Measurements from ENCODE around the gene CALML6.

Gene CALML6

DNA sequence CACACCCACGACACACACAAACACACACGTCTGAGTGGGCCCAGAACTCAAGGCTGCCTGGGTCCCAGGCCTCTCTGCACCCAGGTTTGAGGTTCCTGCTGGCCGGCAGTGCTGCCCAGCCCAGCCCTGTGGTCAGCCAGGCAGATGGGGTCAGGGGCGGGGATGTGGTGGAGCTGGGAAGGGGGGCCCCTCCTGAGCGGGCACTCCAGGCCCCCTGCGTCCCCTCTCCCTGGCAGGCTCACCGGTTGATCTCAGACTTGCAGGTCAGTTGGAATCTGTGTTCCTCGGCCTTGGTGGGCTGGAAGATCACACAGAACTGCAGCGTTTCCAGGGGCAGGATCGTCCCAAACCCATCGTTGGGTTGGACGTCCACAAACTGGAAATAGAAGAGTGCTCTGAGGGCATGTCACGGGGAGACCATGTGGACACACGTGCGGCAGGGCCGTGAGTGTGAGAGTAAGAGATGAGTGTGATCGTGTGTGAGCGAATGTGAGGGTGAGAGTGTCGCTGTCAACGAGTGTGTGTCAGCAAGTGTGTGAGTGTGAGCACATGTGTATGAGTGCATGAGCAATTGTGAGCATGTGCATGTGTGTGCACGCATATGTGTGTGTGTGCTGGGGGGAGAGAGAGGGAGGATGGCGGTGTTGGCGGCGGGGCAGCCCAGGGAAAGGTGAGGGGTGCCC lies 23.7 kb downstream of the CALML6 start:
- H3K4me1 Mint-ChIP-seq (ENCODE audit: low read depth) = no peaks in the 10 kb centered on the region
- H3K9me3 Mint-ChIP-seq = peaks cover 6% of the 10 kb centered on the region
- no peak overlapping the region for H3K27ac Mint-ChIP-seq
- H3K27me3 Mint-ChIP-seq = peaks cover 4% of the 10 kb centered on the region
- H3K36me3 Mint-ChIP-seq (ENCODE audit: low read depth) = no peaks in the 10 kb centered on the region
- H3K4me3 Mint-ChIP-seq = no peak overlapping the region

- Mint-ChIP-seq H3K4me3 (no peak overlapping the region), H3K27me3 (peaks cover 4% of the 10 kb centered on the region), H3K9me3 (no peaks in the 10 kb centered on the region), H3K4me1 (ENCODE audit: low read depth) (no peaks in the 10 kb centered on the region), H3K27ac (no peak overlapping the region), H3K36me3 (ENCODE audit: low read depth) (no peaks in the 10 kb centered on the region)
These were observed 24.4 kb downstream of the CALML6 start for GRCh38 chr1:1939296-1940122.

DNA sequence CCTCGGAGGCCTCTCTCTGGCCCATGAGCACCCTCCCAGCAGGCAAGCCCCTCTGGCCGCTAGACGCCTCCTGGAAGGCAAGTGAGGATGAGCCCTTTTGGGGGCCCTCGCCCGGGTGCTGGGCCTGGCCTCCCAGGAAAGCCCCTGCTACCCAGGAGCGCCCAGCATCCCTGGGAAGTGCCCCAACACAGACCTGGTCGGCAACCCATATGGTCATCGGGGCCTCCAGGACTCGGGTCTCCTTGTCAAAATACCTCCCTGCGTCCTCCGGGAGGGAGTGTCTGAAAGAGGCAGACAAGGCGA lies 25.0 kb downstream of the CALML6 start:
- Mint-ChIP-seq H3K27ac (no peak overlapping the region), H3K4me3 (no peak overlapping the region), H3K4me1 (ENCODE audit: low read depth) (no peaks in the 10 kb centered on the region), H3K27me3 (peaks cover 4% of the 10 kb centered on the region), H3K36me3 (ENCODE audit: low read depth) (no peaks in the 10 kb centered on the region), H3K9me3 (no peaks in the 10 kb centered on the region)

DNA sequence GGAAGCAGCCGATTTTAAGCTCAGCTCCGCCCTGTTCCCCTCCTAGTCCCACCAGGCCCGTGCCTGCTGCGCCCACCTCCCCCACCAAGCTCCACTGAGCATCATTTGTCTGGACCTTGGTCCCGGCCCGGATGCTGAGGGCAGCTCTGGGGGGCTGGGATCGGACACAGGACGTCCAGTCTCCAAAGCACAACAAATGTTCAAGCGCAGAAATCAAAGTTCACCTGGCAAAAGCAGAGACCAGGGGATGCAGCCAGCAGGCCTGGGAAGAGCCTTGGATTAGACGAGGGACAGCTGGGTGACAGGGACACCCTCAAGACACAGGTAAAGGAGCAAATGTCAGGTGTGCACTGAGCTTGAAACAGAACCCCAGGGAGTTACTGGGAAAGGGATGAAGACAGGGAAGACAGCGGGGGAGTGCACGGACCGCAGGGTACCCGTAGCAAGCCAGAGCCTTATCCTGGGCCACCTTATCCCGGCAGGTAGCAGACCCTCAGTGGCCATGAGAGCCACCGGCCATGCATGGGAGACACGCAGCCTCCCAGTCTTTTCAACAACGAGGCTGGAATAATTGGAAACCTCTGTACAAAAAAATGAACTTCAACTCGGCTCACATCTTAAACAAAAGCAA lies 26.3 kb downstream of the CALML6 start:
- Mint-ChIP-seq H3K9me3 (no peaks in the 10 kb centered on the region), H3K36me3 (ENCODE audit: low read depth) (no peaks in the 10 kb centered on the region), H3K27ac (no peak overlapping the region), H3K4me1 (ENCODE audit: low read depth) (no peaks in the 10 kb centered on the region), H3K27me3 (no peaks in the 10 kb centered on the region), H3K4me3 (no peak overlapping the region)

DNA sequence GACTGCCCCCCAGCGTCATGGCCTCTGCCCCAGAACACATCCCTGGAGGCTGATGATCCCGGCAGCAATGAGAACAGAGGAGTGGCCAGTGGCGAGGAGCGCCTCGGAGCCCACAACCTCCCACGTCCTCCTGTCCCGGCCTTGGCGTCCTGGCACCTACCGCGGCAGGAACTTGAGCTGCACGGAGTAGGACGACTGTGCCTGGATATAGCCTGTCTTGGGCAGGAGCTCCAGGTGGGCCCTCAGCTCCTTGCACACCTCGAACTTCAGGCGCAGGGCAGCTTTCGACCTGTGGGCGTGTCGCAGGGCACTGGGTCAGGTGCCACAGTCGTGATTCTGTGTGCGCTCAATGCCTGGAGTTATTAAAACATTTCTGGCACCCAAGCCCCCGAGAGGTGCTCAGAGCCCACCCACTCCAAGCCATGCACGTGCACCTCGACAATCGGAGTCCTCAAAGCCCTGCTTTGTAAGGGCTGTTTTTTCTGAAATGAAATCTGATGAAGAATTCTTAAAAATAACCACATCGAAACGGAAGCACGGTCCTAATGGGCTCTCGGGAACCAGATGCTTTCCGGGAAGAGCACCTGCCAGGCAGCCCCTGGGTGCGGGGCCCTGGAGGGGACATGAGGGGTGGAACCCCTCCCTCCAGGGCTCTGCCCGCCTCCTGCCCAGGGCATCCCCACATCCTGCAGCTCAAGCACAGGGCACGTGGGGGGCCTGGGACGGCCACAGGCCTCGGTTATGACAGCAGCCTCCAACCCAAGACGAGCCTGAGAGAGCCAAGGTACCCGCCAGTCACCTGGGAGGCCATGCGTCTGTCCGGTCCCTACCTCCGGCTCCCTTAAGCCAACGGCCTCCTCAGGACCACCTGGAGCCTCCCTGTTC lies 27.1 kb downstream of the CALML6 start:
- H3K27me3 Mint-ChIP-seq = no peaks in the 10 kb centered on the region
- H3K36me3 Mint-ChIP-seq (ENCODE audit: low read depth) = no peaks in the 10 kb centered on the region
- no peaks in the 10 kb centered on the region for H3K9me3 Mint-ChIP-seq
- H3K27ac Mint-ChIP-seq = no peak overlapping the region
- no peaks in the 10 kb centered on the region for H3K4me1 Mint-ChIP-seq (ENCODE audit: low read depth)
- no peak overlapping the region for H3K4me3 Mint-ChIP-seq

DNA sequence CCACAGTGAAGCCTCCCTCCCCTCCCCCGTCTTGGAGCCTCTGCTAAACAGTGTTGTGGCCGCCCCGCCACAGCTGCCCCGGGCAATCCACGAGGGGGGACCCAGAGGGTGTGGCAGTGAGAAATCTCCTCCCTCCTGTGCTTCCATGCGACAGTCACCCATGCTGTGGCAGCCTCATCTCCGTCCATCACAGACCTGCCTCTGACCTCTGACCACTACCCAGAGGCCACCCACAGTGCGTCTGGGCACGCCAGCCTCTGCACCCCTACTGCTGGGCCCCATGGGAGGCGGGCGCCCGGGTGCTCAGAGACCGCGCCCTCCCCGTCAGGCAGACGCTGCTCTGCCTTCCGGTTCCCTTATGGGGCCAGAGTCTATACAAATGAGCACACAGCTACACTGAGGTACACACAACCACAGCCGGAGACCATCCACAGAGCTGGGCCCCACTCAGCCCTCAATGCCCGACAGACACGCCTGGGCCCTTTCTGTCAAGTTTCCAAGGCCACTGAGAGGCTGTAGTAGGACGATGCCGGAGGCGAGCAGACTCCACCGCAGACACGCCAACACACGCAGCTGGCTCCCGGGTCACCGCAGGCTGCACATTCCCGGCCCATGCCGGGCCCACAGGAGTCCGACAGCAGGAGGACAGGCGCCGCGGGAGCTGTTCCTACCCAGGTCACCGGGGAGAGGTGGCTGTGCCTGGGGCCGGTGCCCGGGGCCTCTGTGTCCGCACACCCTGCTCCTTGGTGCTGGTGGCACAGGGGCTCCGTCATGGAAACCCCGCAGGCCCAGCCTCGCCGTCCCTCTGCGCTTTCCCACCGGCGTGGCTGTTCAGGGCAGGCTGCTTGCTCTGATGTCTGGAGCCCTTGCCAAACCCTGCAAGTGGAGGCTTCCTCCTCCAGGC lies 27.9 kb downstream of the CALML6 start:
- Mint-ChIP-seq H3K4me1 (ENCODE audit: low read depth) (no peaks in the 10 kb centered on the region), H3K9me3 (no peaks in the 10 kb centered on the region), H3K4me3 (no peak overlapping the region), H3K27ac (no peak overlapping the region), H3K36me3 (ENCODE audit: low read depth) (no peaks in the 10 kb centered on the region), H3K27me3 (no peaks in the 10 kb centered on the region)

- no peaks in the 10 kb centered on the region for H3K9me3 Mint-ChIP-seq
- H3K27me3 Mint-ChIP-seq = no peaks in the 10 kb centered on the region
- no peaks in the 10 kb centered on the region for H3K4me1 Mint-ChIP-seq (ENCODE audit: low read depth)
- peak overlapping the region; percentile 63 for H3K27ac Mint-ChIP-seq
- H3K4me3 Mint-ChIP-seq = no peak overlapping the region
- no peaks in the 10 kb centered on the region for H3K36me3 Mint-ChIP-seq (ENCODE audit: low read depth)
These were observed 28.9 kb downstream of the CALML6 start for GRCh38 chr1:1943834-1944570.

GRCh38 chr1:1945782-1946393 lies 30.8 kb downstream of the CALML6 start:
- Mint-ChIP-seq H3K4me1 (ENCODE audit: low read depth) (no peaks in the 10 kb centered on the region), H3K27ac (no peak overlapping the region), H3K36me3 (ENCODE audit: low read depth) (no peaks in the 10 kb centered on the region), H3K4me3 (no peak overlapping the region), H3K9me3 (peaks cover 4% of the 10 kb centered on the region), H3K27me3 (peaks cover 6% of the 10 kb centered on the region)

GRCh38 chr1:1946540-1946939 lies 31.5 kb downstream of the CALML6 start:
- Mint-ChIP-seq H3K27me3 (peaks cover 12% of the 10 kb centered on the region), H3K27ac (no peak overlapping the region), H3K36me3 (ENCODE audit: low read depth) (no peaks in the 10 kb centered on the region), H3K9me3 (peaks cover 10% of the 10 kb centered on the region), H3K4me1 (ENCODE audit: low read depth) (no peaks in the 10 kb centered on the region), H3K4me3 (no peak overlapping the region)

GRCh38 chr1:1947493-1947892 lies 32.4 kb downstream of the CALML6 start:
- no peak overlapping the region for H3K4me3 Mint-ChIP-seq

DNA sequence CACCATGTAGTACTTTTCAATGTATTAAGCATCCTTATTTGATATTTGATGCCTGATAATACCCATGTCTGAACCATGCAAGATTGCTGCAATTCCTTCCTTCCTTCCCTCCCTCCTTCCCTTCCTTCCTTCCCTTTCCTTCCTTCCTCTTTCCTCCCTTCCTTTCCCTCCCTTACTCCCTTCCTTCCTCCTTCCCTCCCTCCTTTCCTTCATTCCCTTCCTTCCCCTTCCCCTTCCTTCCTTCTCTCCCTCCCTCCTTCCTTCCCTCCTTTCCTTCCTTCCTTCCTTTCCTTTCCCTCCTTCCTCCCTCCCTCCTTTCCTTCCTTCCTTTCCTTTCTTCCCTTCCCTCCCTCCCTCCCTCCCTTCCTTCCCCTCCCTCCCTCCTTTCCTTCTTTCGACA lies 33.7 kb downstream of the CALML6 start:
- H3K27ac Mint-ChIP-seq = no peak overlapping the region
- H3K9me3 Mint-ChIP-seq = peaks cover 12% of the 10 kb centered on the region
- no peak overlapping the region for H3K4me3 Mint-ChIP-seq
- H3K4me1 Mint-ChIP-seq (ENCODE audit: low read depth) = no peaks in the 10 kb centered on the region
- H3K27me3 Mint-ChIP-seq = peaks cover 13% of the 10 kb centered on the region
- no peaks in the 10 kb centered on the region for H3K36me3 Mint-ChIP-seq (ENCODE audit: low read depth)

More at GRCh38 chr1:1947493-1947892, 32.4 kb downstream of the CALML6 start:
- H3K27ac Mint-ChIP-seq = no peak overlapping the region
- peaks cover 13% of the 10 kb centered on the region for H3K27me3 Mint-ChIP-seq
- H3K4me1 Mint-ChIP-seq (ENCODE audit: low read depth) = no peaks in the 10 kb centered on the region
- peaks cover 12% of the 10 kb centered on the region for H3K9me3 Mint-ChIP-seq
- H3K36me3 Mint-ChIP-seq (ENCODE audit: low read depth) = no peaks in the 10 kb centered on the region

- Mint-ChIP-seq H3K9me3 (peaks cover 12% of the 10 kb centered on the region), H3K4me1 (ENCODE audit: low read depth) (peaks cover 5% of the 10 kb centered on the region), H3K27me3 (peaks cover 13% of the 10 kb centered on the region), H3K36me3 (ENCODE audit: low read depth) (no peaks in the 10 kb centered on the region), H3K4me3 (no peak overlapping the region), H3K27ac (no peak overlapping the region)
These were observed 35.9 kb downstream of the CALML6 start for GRCh38 chr1:1950940-1951339.

DNA sequence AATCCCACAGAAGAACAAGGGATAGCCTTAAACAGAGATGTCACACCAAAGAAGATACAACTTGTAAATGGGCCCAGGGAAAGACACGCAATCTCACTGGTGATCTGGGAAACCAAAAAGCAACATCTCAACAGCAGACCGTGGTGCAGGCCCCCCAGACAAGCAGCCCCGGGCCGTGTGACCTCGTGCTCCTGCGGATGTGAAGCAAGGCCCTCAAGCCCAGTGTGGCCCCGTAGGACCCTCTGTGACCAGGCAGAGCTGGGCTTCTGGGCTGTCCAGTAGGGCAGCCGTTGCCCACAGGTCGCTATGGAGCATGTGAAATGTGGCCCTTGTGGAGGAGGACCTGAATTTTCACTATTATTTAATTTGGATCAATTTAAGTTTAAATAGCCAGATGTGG lies 39.0 kb downstream of the CALML6 start:
- Mint-ChIP-seq H3K27me3 (peaks cover 20% of the 10 kb centered on the region), H3K4me1 (ENCODE audit: low read depth) (peaks cover 5% of the 10 kb centered on the region), H3K27ac (no peak overlapping the region), H3K9me3 (peaks cover 12% of the 10 kb centered on the region), H3K4me3 (no peak overlapping the region), H3K36me3 (ENCODE audit: low read depth) (no peaks in the 10 kb centered on the region)

Measured in stimulated activated naive CD8-positive, alpha-beta T cell treated with anti-CD3 and anti-CD28 coated beads, Interleukin-15, Interleukin-2, amounts not matched to agents 100 ng/mL and 50 ng/mL, for 24 hours (primary cell).